Right renal cortex interstitium (tissue), 3 donors: ENCODE measurements around the gene RALGAPA1. TPM values are rescaled to one million over a fixed set of nuclear protein-coding genes. Genes with fewer than 3 reads are reported as not detected.
A peak's percentile ranks its signal among the peaks of the same experiment; 100 is the strongest.
"Not testable (repeated sequence)": the region's sequence is repeated elsewhere in the genome, so short reads cannot be mapped to it uniquely, and the experiment has no call there.

Source experiments
- DNase-seq, 3 donors: peaks; one replicate each; pipeline ENCODE4 v3.0.0-alpha.2; 2013; ENCODE audit warnings: low read depth in 3 of 3, low spot score in 2 of 3
- polyA plus RNA-seq, 3 donors: library from polyadenylated mRNA; unstranded; fragments of 120-200 nt; gene quantifications; one replicate each; pipeline ENCODE4 v1.2.1, GENCODE V29; 2013; ENCODE audit not compliant: insufficient read length in 3 of 3

The RALGAPA1 gene
- polyA plus RNA-seq, 3 donors = 33.8 to 47.5 (median 39.0) TPM

DNA sequence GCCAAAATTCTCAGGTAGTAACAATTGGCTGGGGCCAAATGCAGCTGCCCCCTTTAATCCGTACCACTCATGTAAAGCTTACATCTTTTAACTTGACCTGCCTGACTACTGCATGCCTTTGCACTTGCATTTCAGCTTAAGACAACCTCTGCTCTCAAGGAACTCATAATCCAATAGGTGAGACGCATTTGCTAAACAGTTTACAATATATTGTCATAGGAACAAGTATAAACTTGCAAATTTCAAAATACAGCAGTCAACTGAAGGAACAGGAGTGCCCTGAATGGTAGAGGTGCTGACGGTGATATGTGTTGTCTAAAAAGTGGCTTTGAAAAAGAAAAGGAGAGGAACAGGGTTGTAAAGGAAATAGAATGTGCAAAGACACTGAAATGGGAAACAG lies 13.4 kb upstream of the RALGAPA1 start:
- no peak for DNase-seq

DNA sequence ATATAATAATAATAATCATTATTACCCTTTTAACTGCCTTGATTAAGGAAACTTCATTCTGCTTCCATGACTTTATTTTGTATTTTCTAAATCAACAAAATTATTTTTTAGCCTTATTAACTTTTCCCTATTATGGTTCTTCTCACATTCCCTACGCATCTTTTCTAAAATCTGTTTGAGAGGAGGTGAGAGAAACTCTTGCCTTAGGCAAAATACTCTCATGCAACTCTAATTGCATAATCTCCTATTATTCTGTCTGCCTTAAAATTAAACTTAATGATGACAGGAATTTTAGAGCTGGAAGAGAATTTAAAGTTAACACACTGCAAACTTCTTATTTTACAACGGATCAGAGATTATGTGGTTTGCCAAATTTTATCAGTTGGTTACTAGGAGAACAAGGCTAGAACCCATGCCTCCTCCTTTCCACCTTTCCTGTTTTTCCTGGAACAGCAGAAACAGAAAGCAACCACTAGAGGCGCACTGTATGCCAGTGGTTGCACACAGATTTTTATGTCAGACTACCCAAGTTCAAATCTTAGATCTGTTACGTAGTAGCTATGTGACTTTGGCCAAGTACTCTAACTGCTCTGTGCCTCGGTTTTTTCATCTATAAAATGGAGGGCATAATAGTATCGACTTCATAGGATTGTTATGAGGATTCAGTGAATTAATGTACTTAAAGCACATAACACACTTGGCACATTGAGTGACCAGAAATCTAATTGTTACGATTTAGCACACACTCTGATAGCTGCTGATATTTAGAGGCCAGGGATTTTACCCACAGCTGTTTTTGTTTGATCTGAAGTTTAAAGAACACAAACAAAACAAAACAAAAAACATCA lies 12.7 kb upstream of the RALGAPA1 start:
- no peak for DNase-seq

DNA sequence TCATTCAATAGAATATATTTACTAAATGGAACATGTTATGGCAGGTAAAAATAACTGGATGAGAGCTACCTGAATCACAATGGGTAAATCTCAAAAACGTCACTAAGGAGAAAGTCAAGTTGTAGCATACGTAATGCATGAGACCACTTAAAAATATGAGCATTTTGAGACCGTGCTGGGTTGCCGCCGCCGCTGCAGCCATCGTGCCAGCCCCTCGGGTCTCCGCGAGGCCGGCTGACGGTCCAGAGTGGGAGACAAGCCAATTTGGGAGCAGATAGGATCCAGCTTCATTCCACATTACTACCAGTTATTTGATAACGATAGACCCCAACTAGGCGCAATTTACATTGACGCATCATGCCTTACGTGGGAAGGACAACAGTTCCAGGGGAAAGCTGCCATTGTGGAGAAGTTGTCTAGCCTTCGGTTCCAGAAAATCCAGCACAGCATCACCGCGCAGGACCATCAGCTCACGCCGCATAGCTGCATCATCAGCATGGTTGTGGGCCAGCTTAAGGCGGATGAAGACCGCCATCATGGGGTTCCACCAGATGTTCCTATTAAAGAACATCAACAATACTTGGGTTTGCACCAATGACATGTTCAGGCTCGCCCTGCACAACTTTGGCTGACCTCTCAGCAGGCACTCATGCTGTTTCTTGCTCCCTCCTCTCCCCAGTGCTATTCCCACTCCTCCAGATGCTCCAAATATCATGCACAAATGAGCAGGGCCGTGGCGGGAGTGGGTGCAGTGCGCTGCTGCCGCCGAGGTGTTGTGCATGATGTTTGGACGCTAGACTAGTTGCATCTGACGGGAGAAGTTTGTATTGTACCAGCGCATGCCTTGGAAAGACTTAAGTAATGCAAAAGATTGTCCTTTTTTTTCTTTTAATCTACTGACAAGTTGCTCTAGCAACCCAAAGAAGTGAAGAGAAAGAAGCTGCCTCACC lies 10.8 kb upstream of the RALGAPA1 start:
- DNase-seq = no peak

- DNase-seq = no peak
These were observed 9.4 kb upstream of the RALGAPA1 start for GRCh38 chr14:35818346-35819115.

GRCh38 chr14:35814371-35815005 lies 5.4 kb upstream of the RALGAPA1 start:
- DNase-seq = no peak

- no peak for DNase-seq
These were observed 1.9 kb upstream of the RALGAPA1 start for GRCh38 chr14:35810963-35811362.

GRCh38 chr14:35809597-35809996 lies 502 bp upstream of the RALGAPA1 start:
- DNase-seq = no peak

- peak in 1 of 3 donors; percentile 19 for DNase-seq
These were observed 938 bp downstream of the RALGAPA1 start for GRCh38 chr14:35808076-35808637.

GRCh38 chr14:35807131-35807961 lies 1.7 kb downstream of the RALGAPA1 start:
- DNase-seq = no peak

- DNase-seq = no peak
These were observed 2.8 kb downstream of the RALGAPA1 start for GRCh38 chr14:35806006-35806907.

- DNase-seq = no peak
These were observed 11.3 kb downstream of the RALGAPA1 start for GRCh38 chr14:35797796-35798195.

GRCh38 chr14:35789651-35790050 lies 19.4 kb downstream of the RALGAPA1 start:
- no peak for DNase-seq

DNA sequence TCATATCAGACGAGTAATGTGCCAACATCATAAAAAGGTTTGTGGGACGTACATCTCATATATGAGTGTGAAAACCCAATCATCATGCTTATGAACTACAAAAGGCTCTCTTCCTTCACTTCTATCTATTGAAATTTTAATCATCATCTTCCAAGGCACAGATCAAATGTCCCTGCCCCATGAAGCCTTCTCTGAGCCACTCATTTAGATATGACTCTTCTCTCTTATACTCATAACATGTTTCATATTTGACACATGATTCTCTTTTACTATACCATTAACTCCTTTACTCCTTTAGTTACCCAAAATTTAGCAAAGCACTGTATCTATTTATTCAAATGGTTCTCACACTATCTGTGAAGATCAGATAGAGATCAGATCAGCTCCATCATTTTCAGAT lies 22.2 kb downstream of the RALGAPA1 start:
- DNase-seq = no peak

DNA sequence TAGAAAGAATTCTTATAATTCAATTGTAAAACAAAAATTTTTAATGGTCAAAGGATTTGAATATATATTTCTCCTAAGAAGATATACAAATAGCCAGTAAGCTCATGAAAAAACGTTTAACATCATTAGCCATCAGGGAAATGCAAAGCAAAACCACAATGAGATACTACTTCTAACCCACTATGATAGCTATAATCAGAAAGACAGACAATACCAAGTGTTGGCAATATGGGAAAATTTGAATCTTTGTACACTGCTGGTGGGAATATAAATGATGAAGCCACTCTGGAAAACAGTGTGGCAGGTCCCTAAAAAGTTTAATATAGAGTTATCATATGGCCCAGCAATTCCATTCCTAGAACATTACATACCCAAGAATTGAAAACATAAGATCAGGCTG lies 25.4 kb downstream of the RALGAPA1 start:
- DNase-seq = no peak

- DNase-seq = no peak
These were observed 29.7 kb downstream of the RALGAPA1 start for GRCh38 chr14:35779368-35779767.

DNA sequence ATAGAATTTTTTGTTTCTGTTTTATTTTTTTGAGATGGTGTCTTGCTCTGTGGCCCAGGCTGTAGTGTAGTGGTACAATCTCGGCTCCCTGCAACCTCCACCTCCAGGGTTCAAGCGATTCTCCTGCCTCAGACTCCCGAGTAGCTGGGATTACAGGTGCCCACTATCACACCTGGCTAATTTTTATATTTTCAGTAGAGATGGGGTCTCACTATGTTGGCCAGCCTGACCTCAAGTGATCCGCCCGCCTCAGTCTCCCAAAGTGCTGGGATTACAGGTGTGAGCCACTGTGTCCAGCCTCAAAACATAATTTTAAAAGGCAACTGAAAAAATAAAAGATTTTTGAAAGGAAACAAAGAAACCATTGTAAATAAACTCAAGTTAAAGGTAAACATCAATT lies 31.5 kb downstream of the RALGAPA1 start:
- DNase-seq = not testable (repeated sequence)

- DNase-seq = no peak
These were observed 32.3 kb downstream of the RALGAPA1 start for GRCh38 chr14:35776823-35777222.

DNA sequence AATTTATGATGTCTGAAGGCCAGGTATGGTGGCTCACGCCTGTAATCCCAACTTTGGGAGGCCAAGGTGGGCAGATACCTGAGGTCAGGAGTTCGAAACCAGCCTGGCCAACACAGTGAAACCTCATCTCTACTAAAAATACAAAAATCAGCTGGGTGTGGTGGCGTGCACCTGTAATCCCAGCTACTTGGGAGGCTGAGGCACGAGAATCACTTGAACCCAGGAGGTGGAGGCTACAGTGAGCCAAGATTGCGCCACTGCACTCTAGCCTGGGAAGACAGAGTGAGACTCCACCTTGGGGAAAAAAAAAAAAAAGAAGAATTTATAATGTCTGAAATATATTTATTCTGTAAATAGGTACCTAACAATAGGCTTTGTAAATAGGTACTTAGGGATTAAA lies 33.0 kb downstream of the RALGAPA1 start:
- not testable (repeated sequence) for DNase-seq
